ENCODE measurements around the gene CPB1.
A peak's percentile ranks its signal among the peaks of the same experiment; 100 is the strongest.
"Not testable (repeated sequence)": the region's sequence is repeated elsewhere in the genome, so short reads cannot be mapped to it uniquely, and the experiment has no call there.

Gene CPB1

DNA sequence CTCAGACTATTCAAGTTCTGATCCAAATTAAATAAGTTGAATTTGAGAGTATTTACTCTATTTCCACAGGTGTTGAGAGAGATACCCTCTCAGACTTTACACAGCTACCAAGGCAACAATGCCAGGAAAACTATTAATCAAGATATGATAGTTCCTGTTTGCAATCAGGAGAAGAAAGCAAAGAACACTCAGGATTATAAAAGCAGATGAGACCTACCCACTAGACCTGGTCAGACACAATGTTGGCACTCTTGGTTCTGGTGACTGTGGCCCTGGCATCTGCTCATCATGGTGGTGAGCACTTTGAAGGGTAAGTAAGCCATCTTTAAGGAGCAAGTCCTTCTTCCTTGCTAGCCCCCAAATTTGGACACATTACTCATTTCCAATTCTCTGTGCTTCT is at the start of gene CPB1:
CPB1 (plus strand) TSS at position 227 of the 400 bp plus-strand sequence; CDS start at position 240, 13 bp downstream.
- DNase-seq: no peak

DNA sequence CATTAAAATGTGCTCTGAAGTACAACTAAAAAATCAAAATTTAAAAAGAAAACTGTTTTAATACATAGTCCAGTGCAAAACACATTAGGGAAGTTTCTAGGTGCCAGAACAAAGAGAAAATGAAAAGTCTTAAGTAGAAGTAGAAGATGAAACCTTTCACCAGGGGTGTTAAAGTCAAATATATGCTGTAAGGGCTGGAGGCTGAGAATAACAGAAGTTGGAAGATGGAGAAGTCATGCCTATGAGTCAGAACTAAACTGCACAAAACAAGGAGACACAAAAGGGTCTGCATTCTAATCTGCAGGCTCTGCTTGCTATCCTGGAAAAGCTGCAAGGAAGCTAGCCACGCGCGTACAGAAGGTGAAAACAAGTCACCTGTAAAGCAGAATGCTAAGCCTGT is 48.7 kb upstream of the CPB1 start:
- no peak for DNase-seq

DNA sequence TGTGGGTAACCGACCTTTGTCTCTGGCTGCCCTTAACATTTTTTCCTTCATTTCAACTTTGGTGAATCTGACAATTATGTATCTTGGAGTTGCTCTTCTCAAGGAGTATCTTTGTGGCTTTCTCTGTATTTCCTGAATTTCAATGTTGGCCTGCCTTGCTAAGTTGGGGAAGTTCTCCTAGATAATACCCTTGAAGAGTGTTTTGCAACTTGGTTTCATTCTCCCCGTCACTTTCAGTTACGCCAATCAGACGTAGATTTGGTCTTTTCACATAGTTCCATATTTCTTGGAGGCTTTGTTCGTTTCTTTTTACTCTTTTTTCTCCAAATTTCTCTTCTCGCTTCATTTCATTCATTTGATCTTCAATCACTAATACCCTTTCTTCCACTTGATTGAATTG is 42.6 kb upstream of the CPB1 start:
- not testable (repeated sequence) for DNase-seq

GRCh38 chr3:148786159-148786558 is 41.5 kb upstream of the CPB1 start:
- not testable (repeated sequence) for DNase-seq

DNA sequence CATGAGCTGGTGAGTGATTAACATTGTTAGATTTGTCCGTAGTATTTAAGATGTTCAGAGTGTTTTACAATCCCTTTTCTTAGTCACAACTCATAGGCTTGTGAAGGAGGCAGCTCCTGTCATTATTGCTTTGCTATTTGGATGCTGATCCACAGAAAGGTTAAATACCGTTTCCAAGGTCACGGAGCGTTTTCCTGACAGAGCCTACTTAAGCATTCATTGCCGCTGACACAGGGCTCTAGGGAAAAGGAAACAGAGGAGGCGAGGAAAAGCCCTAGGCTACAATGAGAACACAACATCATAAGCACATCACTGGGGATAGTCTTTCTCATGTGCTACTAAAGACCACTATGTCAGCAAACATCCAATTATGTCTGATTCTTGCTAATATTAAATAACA is 38.5 kb upstream of the CPB1 start:
- no peak for DNase-seq

GRCh38 chr3:148789906-148790305 is 37.7 kb upstream of the CPB1 start:
- DNase-seq: no peak

GRCh38 chr3:148790370-148790769 is 37.2 kb upstream of the CPB1 start:
- no peak for DNase-seq

DNA sequence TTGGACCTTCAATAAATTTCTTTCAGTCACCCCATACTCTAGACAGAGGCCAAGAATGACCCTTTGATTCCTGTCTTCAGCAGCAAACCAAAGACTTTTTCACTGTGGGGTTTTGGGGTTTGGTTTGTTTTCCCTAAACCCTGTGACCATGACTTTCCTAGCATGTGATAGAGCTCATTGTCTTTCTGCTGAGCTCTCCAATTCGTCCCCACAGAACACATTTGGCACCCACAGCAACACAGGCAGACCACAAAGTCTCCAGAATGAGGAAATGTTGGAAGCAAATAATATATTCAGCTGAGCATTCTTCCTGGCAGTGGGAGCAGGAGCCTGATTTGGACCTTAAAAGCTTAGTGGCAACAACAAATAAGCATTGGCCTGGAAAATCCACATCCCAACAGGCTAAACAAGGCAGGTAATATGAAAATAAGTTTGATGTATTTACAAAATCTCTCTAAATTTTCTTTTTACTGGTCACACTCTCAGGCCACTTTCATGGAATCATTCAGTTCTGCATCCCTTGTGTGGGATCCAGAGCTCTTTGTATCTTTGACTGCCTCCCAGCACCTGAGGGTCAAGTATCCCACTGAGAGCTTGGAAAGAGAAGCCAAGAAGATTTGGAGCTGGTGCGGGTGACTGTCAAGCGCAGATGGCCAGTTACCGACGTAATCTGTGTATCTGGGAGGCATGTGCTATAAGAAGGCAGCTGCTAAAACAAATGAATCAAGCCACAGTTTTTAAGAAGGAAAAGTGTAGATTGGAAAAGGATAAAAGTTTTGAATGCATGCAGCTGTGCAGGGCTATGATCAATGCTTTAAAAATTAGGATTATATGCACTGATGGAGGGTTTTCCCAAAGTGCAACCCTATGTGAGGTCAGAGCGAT is 36.5 kb upstream of the CPB1 start:
- peak; percentile 57 to 73 for DNase-seq

- no peak for DNase-seq
These were observed 35.7 kb upstream of the CPB1 start for GRCh38 chr3:148791920-148792319.

GRCh38 chr3:148792516-148792915 is 35.1 kb upstream of the CPB1 start:
- DNase-seq: peak in 1 of 2 experiments; percentile 28

DNA sequence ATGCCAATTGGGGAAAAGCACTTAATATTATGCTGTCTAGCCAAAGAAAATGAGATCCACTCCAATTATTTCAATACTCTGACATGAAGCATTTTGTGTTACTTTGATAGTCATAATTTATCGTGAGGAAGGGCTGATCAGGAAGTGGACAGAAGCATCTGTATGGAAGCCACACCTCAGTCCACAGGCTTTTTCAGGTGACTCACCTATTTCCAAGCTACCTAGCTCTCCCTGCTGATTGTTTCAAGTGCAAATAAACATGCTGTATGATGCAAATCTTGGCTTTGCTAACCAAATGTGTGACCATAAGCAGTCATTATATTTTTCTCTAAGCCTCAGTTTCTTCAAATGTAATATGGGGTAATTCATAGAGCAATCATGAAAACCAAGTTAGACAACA is 30.8 kb upstream of the CPB1 start:
- DNase-seq: no peak

- no peak for DNase-seq
These were observed 29.8 kb upstream of the CPB1 start for GRCh38 chr3:148797795-148798194.

- no peak for DNase-seq
These were observed 27.2 kb upstream of the CPB1 start for GRCh38 chr3:148800414-148800813.

GRCh38 chr3:148809835-148810234 is 17.8 kb upstream of the CPB1 start:
- DNase-seq: no peak

- no peak for DNase-seq
These were observed 12.1 kb upstream of the CPB1 start for GRCh38 chr3:148815316-148816110.

DNA sequence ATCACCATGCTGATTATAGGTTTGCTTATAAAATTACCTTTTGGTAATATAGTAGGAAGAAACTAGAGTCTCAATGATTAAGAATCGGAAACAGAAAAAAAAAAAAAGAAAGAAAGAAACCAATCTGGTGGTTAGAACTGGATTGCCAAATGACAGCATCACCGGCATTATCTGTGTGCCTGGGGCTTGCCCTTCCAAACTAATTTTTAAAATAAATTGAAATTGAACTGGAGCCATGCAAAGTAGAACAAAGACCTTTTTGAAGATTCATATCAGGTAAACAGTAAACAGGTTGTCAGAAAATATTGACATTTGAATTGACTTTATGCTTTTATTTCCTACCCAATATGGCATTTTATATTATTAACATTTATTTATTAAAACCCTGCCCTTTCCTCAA is 11.2 kb upstream of the CPB1 start:
- no peak for DNase-seq

- peak in 1 of 2 experiments; percentile 33 for DNase-seq
These were observed 10.6 kb upstream of the CPB1 start for GRCh38 chr3:148816981-148817525.

DNA sequence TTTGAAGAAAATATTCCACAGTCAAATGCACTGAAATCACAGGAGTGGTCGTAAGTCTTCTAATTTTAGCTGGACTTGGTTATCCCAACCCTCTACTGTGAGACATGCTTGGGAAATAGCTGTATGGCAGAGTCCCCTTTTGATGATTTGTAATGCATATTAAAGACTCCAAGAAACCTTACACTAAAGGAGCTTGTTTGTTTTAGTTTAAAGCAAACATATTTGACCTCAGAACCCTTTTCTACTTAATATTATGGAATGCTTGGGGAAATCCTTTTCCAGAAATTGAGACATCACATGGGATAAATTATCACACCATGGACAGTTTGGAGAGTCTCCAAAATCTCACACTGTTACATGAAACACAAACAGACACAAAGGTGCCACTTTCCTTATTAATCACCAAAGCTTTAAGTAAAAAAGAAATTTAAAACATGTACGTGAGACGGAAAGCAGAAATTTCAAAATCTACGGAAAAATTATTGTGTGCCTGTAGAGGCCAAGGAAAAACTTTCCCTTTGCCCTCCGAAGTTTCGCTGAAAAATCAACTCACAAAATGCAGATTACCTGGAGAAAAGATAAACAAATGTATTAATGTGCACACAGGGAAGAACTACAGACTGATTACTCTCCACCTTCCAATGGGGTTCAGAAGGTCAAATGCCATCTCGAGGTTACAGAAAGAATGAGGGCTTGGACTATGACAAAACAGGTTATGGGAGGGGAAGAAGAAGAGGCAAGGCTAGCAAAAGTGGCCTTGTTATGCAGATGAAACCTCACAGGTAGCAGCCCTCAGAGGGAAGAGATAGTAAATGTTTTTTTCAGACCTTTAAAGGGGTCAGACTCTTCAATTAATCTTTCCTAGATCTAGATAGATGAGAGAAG is 7.0 kb upstream of the CPB1 start:
- no peak for DNase-seq

DNA sequence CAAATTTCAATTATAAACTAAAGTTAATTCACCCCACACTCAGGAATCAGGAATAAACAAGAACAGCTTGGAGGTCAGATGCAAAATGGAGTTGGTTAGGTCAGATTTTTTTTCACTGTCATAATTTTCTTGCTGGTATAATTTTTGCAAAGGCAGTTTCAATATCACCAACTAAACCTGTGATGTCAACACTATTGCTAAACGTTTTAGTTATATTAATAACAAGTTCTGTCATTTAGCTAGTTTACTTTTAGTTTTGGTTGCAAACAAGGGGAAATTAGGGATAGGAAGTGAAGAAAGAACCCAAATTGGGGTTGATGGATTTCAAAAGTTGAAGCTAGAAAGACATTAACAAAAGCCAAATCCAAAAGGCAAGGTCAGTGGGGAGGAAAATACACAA is 4.6 kb upstream of the CPB1 start:
- DNase-seq: no peak

DNA sequence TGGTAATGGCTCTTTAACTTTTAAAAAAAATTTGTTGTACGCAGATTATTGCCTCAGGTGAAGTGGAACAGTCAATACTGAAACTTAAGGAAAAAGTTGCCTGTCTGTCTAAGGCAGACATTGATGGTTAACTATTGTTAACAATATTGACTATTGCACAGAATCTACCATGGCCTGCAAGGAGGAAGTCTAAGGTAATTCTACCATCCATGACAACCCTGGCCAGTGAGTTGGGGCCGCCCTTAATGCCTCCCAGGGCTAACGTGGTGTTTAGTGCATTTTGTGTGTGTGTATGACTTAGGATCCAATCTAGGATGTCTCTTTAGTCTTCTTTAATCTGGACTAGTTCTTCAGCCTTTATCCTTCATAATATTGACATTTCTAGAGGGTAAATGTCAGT is 2.1 kb upstream of the CPB1 start:
- no peak for DNase-seq

GRCh38 chr3:148828136-148828690 is 602 bp downstream of the CPB1 start:
- no peak for DNase-seq

GRCh38 chr3:148829926-148830325 is 2.3 kb downstream of the CPB1 start:
- DNase-seq: no peak

Measured in NCI-H524 (cell line).